Measurements from ENCODE around the gene OR10AD1. TPM values are rescaled to one million over a fixed set of nuclear protein-coding genes. Genes with fewer than 3 reads are reported as not detected.
"Not testable (repeated sequence)": the region's sequence is repeated elsewhere in the genome, so short reads cannot be mapped to it uniquely, and the experiment has no call there.

Gene OR10AD1
- polyA plus RNA-seq, 10 donors, result 0.12 to 0.65 (median 0.19) TPM; not detected in 6

GRCh38 chr12:48163150-48163747 lies 39.8 kb downstream of the OR10AD1 start:
- DNase-seq, result no peak

GRCh38 chr12:48160807-48161206 lies 42.3 kb downstream of the OR10AD1 start:
- no peak for DNase-seq

GRCh38 chr12:48160046-48160445 lies 43.0 kb downstream of the OR10AD1 start:
- no peak for DNase-seq

- DNase-seq, result no peak
Measured at GRCh38 chr12:48157889-48158370, 45.2 kb downstream of the OR10AD1 start.

GRCh38 chr12:48157018-48157888 lies 45.8 kb downstream of the OR10AD1 start, which contains the start of gene ASB8:
TSS of gene ASB8 (minus strand) at chr12:48157515. CDS start at chr12:48153496, 4,019 bp downstream.
- peak; percentile 98 to 99 (median 99) for DNase-seq

- no peak for DNase-seq
Measured at GRCh38 chr12:48156652-48157017, 46.5 kb downstream of the OR10AD1 start.

- DNase-seq, result not testable (repeated sequence)
Measured at GRCh38 chr12:48155786-48156185, 47.3 kb downstream of the OR10AD1 start.

Other genes starting within 250 kb of the OR10AD1 start
- gene TMEM106C, start 239.7 kb downstream of the OR10AD1 start, polyA plus RNA-seq (ENCODE audit: insufficient read length in 10 of 10), result 10 to 100 TPM; 51.6 to 67.5 (median 57.6) TPM
- 10 to 100 TPM in 8 of 10 donors, 1 to 10 TPM in 2; 5.5 to 83.1 (median 39.5) TPM for gene COL2A1, start 198.8 kb downstream of the OR10AD1 start, polyA plus RNA-seq (ENCODE audit: insufficient read length in 10 of 10)
- 10 to 100 TPM; 12.2 to 20.5 (median 16.1) TPM for gene SENP1, start 97.2 kb downstream of the OR10AD1 start, polyA plus RNA-seq (ENCODE audit: insufficient read length in 10 of 10)
- 100 to 1,000 TPM; 130 to 326 (median 255) TPM for gene PFKM, start 83.9 kb downstream of the OR10AD1 start, polyA plus RNA-seq (ENCODE audit: insufficient read length in 10 of 10)
- gene ASB8, start 45.8 kb downstream of the OR10AD1 start, polyA plus RNA-seq (ENCODE audit: insufficient read length in 10 of 10), result 10 to 100 TPM; 29.9 to 69.6 (median 49.9) TPM
- 1 to 10 TPM in 9 of 10 donors, under 1 TPM in 1; 0.88 to 4.8 (median 1.9) TPM for gene CCDC184, start 19.6 kb downstream of the OR10AD1 start, polyA plus RNA-seq (ENCODE audit: insufficient read length in 10 of 10)
- 10 to 100 TPM; 12.8 to 21.8 (median 14.4) TPM for gene ZNF641, start 147.6 kb upstream of the OR10AD1 start, polyA plus RNA-seq (ENCODE audit: insufficient read length in 10 of 10)

All from muscle of back (tissue), 11 donors.